ENCODE data around the gene ZFHX2. TPM values are rescaled to one million over a fixed set of nuclear protein-coding genes. Genes with fewer than 3 reads are reported as not detected.

Gene ZFHX2
- total RNA-seq, 1 experiment from 2014 or later: 19.4 TPM

- no peak overlapping the region for H3K9ac ChIP-seq (ENCODE audit: extremely low read depth, insufficient read length, low read length)
- no peak overlapping the region for H3K23ac ChIP-seq (ENCODE audit: insufficient read length, low read depth, low read length)
- no peaks in the 10 kb centered on the region for H3K9me3 ChIP-seq (ENCODE audit: control insufficient read depth, low read depth, low read length)
- H3K27ac ChIP-seq (ENCODE audit: insufficient read length, low read depth, low read length): no peak overlapping the region
- H3K36me3 Mint-ChIP-seq (ENCODE audit: insufficient read depth in 1 of 3, low read depth in 3 of 3): no peaks in the 10 kb centered on the region
- H2AFZ ChIP-seq (ENCODE audit: low read length): no peak overlapping the region
- H2AK5ac ChIP-seq (ENCODE audit: insufficient read length, low read length): no peak overlapping the region
- no peak overlapping the region for H3K27ac Mint-ChIP-seq
- no CpG with 5 or more reads among the region's 1 CpG for WGBS (ENCODE audit: extremely low coverage, insufficient read length, low lambda C conversion rate)
- no peak overlapping the region for H2BK15ac ChIP-seq (ENCODE audit: low read depth, low read length)
- no peaks in the 10 kb centered on the region for H3K4me1 Mint-ChIP-seq
- no peak overlapping the region for H3K4me2 ChIP-seq (ENCODE audit: insufficient read depth, insufficient read length, low read length)
- H2BK20ac ChIP-seq (ENCODE audit: low read depth, low read length, poor library complexity, severe bottlenecking): no peak overlapping the region
- no peak overlapping the region for H2BK5ac ChIP-seq (ENCODE audit: insufficient read length, low read length)
- H3K4me1 ChIP-seq (ENCODE audit: insufficient read depth, low read length): no peaks in the 10 kb centered on the region
- H4K91ac ChIP-seq (ENCODE audit: insufficient read length, low read depth, low read length): no peak overlapping the region
- no peak overlapping the region for H3K4me3 Mint-ChIP-seq
- no peak for TF ChIP-seq CTCF (conservative IDR thresholded peaks at IDR 0.05)
- H3K79me2 ChIP-seq (ENCODE audit: insufficient read depth, low read length): no peaks in the 10 kb centered on the region
- H4K5ac ChIP-seq (ENCODE audit: insufficient read length, low read depth, low read length): no peak overlapping the region
- H3K79me1 ChIP-seq (ENCODE audit: insufficient read depth, low read depth, low read length, poor library complexity, severe bottlenecking): no peaks in the 10 kb centered on the region
- no peak overlapping the region for H2BK120ac ChIP-seq (ENCODE audit: low read depth, low read length, poor library complexity, severe bottlenecking)
- no peak for DNase-seq
- no peak overlapping the region for H4K8ac ChIP-seq (replicated peaks; ENCODE audit: insufficient read length, low read depth, low read length)
- no peak overlapping the region for H3K4ac ChIP-seq (ENCODE audit: low read depth, low read length)
- no peaks in the 10 kb centered on the region for H4K20me1 ChIP-seq (ENCODE audit: control insufficient read depth, insufficient read depth, insufficient read length)
- no peak overlapping the region for H2BK12ac ChIP-seq (ENCODE audit: insufficient read length, low read depth, low read length)
- no peak overlapping the region for H3K18ac ChIP-seq (ENCODE audit: insufficient read length, low read depth, low read length)
- H3K27me3 Mint-ChIP-seq (ENCODE audit: low read depth): peaks cover 2% of the 10 kb centered on the region
- H3K56ac ChIP-seq (ENCODE audit: insufficient read length, low read depth, low read length): no peak overlapping the region
- no peak overlapping the region for H3T11ph ChIP-seq (ENCODE audit: low read length)
- no peak overlapping the region for H3K14ac ChIP-seq (ENCODE audit: insufficient read depth, low read length)
- no peaks in the 10 kb centered on the region for H3K23me2 ChIP-seq (ENCODE audit: insufficient read length, low read depth, low read length, poor library complexity, severe bottlenecking)
- H3K27me3 ChIP-seq (ENCODE audit: insufficient read depth, low read length): no peaks in the 10 kb centered on the region
- peaks cover 2 to 26% of the 10 kb centered on the region in 2 experiments; a peak in 2 of 5 replicates for H3K9me3 Mint-ChIP-seq
Observed at GRCh38 chr14:23600806-23601205, 49.2 kb upstream of the ZFHX2 start.

Data from H9 (cell line).